Mammary epithelial cell (primary cell): ENCODE results near the gene ORAI3.

ENCODE experiments used
- EZH2 ChIP-seq: IDR thresholded peaks from 2 replicates; pipeline ENCODE4 v1.6.1; 2012; ENCODE audit warnings: low read length, inconsistent platforms, borderline replicate concordance
- TF ChIP-seq, protein P1 (sequence below), 2 donors: IDR thresholded peaks in 1 of 2; conservative IDR thresholded peaks in 1 of 2; 2 replicates each; pipeline ENCODE4 v1.5.1; 2011 to 2012; ENCODE audit warnings: inconsistent platforms in 2 of 2, low read length in 2 of 2, mild to moderate bottlenecking in 2 of 2, control low read depth in 1 of 2, low read depth in 1 of 2; ENCODE audit not compliant: insufficient read depth in 1 of 2; ENCODE audit errors: extremely low read depth in 1 of 2

DNA sequence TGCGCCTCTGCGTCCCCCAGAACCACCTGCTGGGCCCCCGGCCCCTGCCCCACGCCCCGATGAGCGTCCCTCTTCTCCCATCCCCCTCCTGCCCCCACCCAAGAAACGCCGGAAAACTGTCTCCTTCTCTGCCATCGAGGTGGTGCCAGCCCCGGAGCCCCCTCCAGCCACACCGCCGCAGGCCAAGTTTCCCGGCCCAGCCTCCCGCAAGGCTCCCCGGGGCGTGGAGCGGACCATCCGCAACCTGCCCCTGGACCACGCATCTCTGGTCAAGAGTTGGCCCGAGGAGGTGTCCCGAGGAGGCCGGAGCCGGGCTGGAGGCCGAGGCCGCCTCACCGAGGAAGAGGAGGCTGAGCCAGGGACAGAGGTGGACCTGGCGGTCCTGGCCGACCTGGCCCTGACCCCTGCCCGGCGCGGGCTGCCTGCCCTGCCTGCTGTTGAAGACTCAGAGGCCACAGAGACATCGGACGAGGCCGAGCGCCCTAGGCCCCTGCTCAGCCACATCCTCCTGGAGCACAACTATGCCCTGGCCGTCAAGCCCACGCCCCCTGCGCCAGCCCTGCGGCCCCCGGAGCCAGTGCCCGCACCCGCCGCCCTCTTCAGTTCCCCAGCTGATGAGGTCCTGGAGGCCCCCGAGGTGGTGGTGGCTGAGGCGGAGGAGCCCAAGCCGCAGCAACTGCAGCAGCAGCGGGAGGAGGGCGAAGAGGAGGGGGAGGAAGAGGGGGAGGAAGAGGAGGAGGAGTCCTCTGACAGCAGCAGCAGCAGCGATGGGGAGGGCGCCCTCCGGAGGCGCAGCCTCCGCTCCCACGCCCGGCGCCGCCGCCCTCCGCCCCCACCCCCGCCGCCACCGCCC is 30.5 kb downstream of the ORAI3 start:
- TF ChIP-seq, protein P1, sequence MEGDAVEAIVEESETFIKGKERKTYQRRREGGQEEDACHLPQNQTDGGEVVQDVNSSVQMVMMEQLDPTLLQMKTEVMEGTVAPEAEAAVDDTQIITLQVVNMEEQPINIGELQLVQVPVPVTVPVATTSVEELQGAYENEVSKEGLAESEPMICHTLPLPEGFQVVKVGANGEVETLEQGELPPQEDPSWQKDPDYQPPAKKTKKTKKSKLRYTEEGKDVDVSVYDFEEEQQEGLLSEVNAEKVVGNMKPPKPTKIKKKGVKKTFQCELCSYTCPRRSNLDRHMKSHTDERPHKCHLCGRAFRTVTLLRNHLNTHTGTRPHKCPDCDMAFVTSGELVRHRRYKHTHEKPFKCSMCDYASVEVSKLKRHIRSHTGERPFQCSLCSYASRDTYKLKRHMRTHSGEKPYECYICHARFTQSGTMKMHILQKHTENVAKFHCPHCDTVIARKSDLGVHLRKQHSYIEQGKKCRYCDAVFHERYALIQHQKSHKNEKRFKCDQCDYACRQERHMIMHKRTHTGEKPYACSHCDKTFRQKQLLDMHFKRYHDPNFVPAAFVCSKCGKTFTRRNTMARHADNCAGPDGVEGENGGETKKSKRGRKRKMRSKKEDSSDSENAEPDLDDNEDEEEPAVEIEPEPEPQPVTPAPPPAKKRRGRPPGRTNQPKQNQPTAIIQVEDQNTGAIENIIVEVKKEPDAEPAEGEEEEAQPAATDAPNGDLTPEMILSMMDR (conservative IDR thresholded peaks at IDR 0.05 in 1 of 2, IDR thresholded peaks at IDR 0.05 in 1 of 2; ENCODE audit: extremely low read depth in 1 of 2, insufficient read depth in 1 of 2, low read depth in 1 of 2, low read length in 2 of 2) = no peak
- no peak for TF ChIP-seq EZH2
